HL-60 (cell line): Measurements from ENCODE around the gene PGRMC1.
"Not testable (repeated sequence)": the region's sequence is repeated elsewhere in the genome, so short reads cannot be mapped to it uniquely, and the experiment has no call there.

ENCODE experiments used
- POLR2AphosphoS5 ChIP-seq: IDR thresholded peaks from 2 replicates; pipeline ENCODE4 v1.6.1; 2012; ENCODE audit warnings: low read depth
- TF ChIP-seq, protein P1 (sequence below): IDR thresholded peaks from one replicate; pipeline ENCODE4 v1.5.1; 2011; ENCODE audit warnings: low read length, control low read depth, inconsistent platforms; ENCODE audit not compliant: insufficient read depth

DNA sequence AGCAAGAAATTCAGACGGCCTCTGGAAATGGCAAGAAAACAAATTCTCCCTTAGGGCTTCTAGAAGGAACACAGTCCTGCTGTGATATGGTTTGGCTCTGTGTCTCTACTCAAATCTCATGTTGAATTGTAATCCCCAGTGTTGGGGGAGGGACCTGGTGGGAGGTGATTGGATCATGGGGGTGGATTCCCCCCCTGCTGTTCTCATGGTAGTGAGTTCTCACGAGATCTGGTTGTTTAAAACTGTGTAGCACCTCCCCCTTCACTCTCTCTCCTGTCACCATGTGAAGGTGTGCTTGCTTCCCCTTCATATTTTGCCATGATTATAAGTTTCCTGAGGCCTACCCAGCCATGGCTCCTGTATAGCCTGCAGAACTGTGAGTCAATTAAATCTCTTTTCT is 55.2 kb downstream of the PGRMC1 start:
- TF ChIP-seq, protein P1, sequence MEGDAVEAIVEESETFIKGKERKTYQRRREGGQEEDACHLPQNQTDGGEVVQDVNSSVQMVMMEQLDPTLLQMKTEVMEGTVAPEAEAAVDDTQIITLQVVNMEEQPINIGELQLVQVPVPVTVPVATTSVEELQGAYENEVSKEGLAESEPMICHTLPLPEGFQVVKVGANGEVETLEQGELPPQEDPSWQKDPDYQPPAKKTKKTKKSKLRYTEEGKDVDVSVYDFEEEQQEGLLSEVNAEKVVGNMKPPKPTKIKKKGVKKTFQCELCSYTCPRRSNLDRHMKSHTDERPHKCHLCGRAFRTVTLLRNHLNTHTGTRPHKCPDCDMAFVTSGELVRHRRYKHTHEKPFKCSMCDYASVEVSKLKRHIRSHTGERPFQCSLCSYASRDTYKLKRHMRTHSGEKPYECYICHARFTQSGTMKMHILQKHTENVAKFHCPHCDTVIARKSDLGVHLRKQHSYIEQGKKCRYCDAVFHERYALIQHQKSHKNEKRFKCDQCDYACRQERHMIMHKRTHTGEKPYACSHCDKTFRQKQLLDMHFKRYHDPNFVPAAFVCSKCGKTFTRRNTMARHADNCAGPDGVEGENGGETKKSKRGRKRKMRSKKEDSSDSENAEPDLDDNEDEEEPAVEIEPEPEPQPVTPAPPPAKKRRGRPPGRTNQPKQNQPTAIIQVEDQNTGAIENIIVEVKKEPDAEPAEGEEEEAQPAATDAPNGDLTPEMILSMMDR: not testable (repeated sequence)
- TF ChIP-seq POLR2AphosphoS5: not testable (repeated sequence)
